HG03139 (cell line): Measurements from ENCODE around the gene CARD8.
A peak's percentile ranks its signal among the peaks of the same experiment; 100 is the strongest.

ENCODE experiments used
- ATAC-seq: cut with Tn5 transposase; IDR thresholded peaks from one replicate; pipeline ENCODE4 v1.9.1; 2021; ENCODE audit not compliant: unreplicated experiment

The CARD8 gene

DNA sequence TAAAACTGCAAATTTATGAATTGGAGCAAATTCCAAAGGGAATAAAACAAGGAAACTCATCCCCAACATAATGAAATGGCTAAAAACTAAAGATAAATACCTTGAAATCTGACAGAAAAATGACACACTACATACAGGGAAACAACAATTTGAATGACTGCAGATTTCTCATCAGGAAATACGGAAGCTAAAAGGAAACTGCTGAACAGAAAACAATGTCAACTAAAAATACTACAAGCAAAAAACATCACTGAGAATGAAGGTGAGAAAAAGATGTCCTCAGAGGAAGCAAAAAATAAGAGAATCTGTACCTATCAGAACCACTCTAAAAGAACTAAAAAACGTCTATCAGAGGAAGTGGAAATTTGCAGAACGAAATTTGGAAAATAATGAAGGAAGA lies 45.7 kb downstream of the CARD8 start:
- no peak for ATAC-seq

DNA sequence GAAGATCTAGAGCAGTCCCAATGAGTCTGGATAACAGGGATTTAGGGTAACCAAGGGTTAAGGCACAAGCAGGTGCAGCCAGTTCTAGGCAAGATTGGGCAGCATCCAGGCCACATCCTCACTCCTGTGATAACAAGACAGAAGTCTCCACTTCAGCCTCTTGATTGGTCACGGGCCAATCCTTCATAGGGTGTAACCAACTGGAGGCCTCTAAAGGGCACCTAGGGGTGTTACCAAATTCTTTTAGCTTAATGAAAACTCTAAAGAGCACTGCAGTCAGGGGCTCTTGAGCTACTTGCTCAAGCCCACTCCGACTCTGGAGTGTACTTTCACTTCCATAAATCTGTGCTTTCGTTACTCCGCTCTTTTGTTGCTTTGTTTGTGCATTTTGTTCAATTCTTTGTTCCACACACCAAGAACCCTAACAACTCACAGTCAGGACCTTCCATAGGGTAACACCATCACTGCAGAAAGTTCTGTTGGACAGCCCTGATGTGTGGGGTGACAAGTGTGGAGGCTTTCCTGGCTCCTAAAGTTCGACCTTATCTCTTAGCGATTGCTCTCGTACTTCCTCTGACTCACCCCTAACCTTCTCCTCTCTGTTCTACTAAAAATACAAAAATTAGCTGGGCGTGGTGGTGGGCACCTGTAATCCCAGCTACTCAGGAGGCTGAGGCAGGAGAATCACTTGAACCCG lies 49.2 kb downstream of the CARD8 start:
- no peak for ATAC-seq

- peak; percentile 90 for ATAC-seq
These were observed 51.7 kb downstream of the CARD8 start for GRCh38 chr19:48203794-48204628.

- no peak for ATAC-seq
These were observed 52.4 kb downstream of the CARD8 start for GRCh38 chr19:48203222-48203793.

- ATAC-seq, result no peak
These were observed 58.6 kb downstream of the CARD8 start for GRCh38 chr19:48196933-48197665.

- ATAC-seq, result no peak
These were observed 59.4 kb downstream of the CARD8 start for GRCh38 chr19:48196321-48196763.

DNA sequence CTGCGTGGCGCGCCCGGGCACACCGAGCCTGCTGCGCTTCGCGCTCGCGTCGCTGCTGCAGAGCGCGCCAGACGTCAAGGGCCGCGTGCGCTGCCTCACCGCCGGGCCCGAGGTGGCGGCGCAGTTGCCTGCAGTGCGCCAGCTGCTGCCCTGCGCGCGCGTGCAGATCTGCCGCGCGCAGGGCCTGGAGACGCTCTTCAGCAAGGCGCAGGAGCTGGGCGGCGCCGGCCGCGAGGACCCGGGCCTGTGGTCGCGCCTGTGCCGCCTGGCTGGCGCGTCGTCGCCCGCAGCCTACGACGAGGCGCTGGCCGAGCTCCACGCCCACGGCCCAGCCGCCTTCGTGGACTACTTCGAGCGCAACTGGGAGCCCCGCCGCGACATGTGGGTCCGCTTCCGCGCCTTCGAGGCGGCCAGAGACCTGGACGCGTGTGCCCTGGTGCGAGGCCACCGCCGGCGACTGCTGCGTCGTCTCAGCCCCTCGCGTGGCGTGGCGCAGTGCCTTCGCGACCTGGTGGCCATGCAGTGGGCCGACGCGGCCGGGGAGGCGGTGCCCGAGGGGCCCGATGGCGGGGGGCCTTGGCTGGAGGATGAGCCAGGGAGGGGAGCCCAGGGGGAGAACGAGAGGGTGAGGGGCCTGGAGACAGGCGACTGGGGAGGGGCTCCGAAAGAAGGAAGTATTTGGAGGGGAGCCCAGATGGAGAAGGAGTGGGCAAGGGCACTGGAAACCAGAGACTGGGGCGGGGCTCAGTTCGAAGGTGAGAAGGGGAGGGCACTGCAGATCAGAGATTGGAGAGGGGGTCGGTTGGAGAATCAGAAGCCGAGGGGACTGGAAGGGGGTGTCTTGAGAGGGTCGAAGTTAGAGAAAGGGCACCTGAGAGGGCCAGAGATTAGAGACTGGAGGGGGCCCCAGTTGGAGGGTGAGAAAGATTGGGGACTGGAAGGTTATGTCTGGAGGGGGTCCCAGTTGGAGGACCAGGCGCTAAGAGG lies 60.6 kb downstream of the CARD8 start:
- no peak for ATAC-seq

- ATAC-seq, result no peak
These were observed 61.5 kb downstream of the CARD8 start for GRCh38 chr19:48194041-48194843.

DNA sequence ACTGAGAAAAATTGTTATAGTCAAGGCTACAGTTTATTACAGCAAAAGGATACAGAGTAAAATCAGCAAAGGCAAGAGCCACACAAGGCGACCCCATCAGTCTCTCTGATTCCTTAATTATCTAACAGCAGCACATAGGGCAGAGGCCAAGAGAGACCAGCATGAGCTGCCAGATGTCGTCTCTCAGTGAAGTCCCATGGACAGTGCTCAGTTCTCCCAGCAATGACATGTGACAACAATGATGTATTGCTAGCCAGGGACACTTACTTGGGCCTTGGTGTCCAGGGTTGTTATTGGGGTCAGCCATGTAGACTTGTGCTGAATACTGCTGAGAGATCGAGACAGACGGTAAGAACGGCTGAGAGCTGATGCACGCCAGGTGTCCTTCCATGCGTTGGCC lies 63.0 kb downstream of the CARD8 start:
- ATAC-seq, result no peak

DNA sequence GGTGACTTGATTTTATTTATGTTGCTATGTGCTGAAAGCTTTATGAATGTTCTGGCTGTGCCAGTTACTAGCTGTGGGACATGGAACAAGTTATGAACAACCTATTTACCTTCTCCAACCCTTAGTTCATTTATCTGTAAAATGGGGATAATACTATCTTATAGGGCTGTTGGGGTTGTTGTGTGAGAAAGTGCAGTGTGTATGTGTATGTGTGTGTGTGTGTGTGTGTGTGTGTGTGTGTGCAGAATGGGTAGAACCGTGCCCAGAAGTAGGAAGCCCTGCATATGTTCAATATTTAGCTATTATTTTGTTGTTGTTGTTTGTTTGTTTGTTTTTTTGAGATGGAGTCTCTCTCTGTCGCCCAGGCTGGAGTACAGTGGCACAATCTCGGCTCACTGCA lies 64.8 kb downstream of the CARD8 start:
- no peak for ATAC-seq

DNA sequence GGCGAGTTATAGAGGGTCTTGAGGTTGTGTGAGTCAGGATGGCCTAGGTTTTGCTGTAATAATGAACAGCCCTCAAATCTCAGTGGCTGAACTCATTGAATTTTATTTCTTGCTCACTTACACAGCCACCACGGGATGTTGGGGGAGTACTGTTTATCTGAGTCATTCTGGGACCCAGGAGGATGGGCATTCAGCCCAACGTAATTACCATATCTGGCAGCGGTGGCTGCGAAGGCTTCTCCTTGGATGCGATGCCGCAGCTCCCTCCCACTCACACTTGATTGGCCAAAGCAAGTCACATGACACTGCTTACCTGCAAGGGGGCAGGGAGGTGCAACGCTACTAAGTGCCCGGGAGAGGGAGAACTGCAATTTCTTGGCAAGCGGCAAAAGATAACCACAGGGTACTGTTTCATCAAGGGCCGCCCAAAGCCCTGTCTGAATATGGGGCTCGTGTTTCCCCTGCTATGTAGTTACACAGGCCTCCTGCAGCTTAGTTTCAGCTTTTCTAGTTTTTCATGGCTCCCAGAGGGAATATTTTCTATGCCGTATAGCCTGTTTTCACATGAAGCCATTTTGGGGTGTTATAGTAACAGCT lies 65.3 kb downstream of the CARD8 start:
- no peak for ATAC-seq

DNA sequence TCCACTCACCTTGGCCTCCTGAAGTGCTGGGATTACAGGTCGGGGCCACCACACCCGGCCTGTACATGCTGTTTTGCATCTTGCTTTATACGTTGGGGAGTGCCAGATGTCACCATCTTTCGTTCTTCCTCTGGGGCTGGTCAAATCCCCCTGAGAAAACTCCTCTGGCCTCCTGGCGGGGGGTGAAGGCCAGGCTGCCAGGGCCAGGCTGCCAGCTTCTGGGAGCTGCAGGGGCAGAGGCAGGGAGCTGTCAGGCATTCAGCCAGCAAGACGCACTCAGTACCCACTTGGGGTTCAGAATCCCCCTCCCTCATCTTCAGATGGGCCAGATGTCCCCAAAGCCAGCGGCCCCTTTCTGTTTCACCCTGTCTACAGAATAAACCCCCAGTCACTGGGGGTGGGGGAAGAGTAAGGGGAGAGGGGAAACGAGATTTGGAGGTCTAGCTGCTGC lies 69.1 kb downstream of the CARD8 start:
- no peak for ATAC-seq

- ATAC-seq, result no peak
These were observed 69.7 kb downstream of the CARD8 start for GRCh38 chr19:48186015-48186414.

- no peak for ATAC-seq
These were observed 72.4 kb downstream of the CARD8 start for GRCh38 chr19:48183356-48183755.

GRCh38 chr19:48182434-48182833 lies 73.3 kb downstream of the CARD8 start:
- ATAC-seq, result no peak

- no peak for ATAC-seq
These were observed 74.2 kb downstream of the CARD8 start for GRCh38 chr19:48181505-48181904.

DNA sequence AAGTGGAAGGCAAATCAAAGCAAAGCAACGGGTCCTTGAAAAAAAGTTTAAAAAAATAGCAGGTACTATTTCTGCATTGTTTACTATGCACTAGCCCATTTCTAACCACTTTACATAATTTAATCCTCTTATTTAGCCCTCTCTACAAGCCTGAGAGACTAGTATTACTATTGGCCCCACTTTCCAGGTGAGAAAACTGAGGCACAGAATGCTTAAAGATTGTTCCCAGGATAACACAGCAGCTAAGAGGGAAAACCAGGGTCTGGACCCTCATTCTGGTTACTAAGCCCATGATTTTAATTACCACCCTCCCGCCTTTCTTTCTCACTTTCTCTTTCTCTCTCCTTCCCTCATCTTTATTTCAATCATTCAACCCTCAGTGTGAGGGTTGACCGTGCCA lies 79.5 kb downstream of the CARD8 start:
- no peak for ATAC-seq

DNA sequence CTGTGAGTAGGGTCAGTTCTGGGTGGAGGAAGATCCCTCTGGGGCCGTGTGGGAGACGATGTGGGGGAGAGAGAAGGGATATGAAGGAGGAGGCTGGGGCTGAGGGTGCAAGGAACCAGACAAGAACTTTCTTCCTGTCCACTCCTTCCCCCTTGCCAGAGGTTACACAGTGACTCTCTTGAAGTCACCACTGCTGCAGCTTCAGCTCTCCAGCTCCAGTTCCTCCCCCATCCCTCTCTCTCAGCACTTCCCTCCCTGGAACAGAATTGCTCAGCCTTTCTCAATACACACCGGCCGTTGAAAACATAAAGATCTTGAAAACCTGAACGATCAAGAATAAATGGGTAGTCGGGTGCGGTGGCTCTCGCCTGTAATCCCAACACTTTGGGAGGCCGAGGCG lies 80.1 kb downstream of the CARD8 start:
- no peak for ATAC-seq
